ENCODE measurements around the gene MYORG.

The MYORG gene

GRCh38 chr9:34332076-34332964 lies 44.4 kb downstream of the MYORG start:
- peak; percentile 17 for DNase-seq

GRCh38 chr9:34331196-34331595 lies 45.5 kb downstream of the MYORG start:
- DNase-seq = no peak

GRCh38 chr9:34328987-34329832 lies 47.5 kb downstream of the MYORG start, which contains the start of the genes KIF24 and NUDT2:
Gene KIF24, minus strand, starts transcription at chr9:34329268. Its CDS starts 17,922 bp downstream, at chr9:34311346.
Gene NUDT2, plus strand, starts transcription at chr9:34329569. Its CDS starts 9,471 bp downstream, at chr9:34339040.
- peak; percentile 99 for DNase-seq

GRCh38 chr9:34328500-34328986 lies 48.2 kb downstream of the MYORG start:
- no peak for DNase-seq

GRCh38 chr9:34326690-34327089 lies 50.0 kb downstream of the MYORG start:
- no peak for DNase-seq

GRCh38 chr9:34322899-34323591 lies 53.7 kb downstream of the MYORG start:
- no peak for DNase-seq

- DNase-seq = no peak
Measured at GRCh38 chr9:34321451-34321850, 55.2 kb downstream of the MYORG start.

- DNase-seq = no peak
Measured at GRCh38 chr9:34318163-34318790, 58.4 kb downstream of the MYORG start.

- no peak for DNase-seq
Measured at GRCh38 chr9:34317436-34317835, 59.3 kb downstream of the MYORG start.

All from CD4-positive, alpha-beta T cell treated with Interleukin-4 for 4 hours (primary cell).